ENCODE results near the gene FANCC.

Gene FANCC

DNA sequence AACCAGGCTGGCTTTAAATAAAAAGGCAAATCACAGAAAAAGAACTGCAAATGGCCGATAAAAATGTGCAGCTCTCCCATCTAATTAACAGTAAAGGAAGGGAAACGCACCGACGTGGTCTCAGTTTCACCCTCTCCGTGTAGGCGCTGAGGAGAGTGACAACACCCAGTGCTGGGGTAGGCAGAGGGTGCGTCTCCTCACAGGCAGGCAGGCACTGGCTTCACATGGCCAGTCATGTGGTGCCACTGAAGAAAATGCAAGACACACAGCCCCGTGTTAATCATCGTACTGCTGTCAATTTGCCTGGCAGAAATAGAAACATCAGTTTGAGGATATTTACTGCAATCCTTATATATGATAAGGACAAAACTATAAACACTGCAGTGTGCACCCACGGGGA lies 178.4 kb downstream of the FANCC start:
- H3K36me3 ChIP-seq (ENCODE audit: control insufficient read depth, insufficient read depth, low read length, severe bottlenecking): no peaks in the 10 kb centered on the region
- no peaks in the 10 kb centered on the region for H3K27me3 ChIP-seq (replicated peaks; ENCODE audit: control insufficient read depth, insufficient read depth, low read length)
- H3K4me3 ChIP-seq (ENCODE audit: low read length): no peak overlapping the region
- H3K9me3 ChIP-seq (ENCODE audit: control insufficient read depth, low read length): no peaks in the 10 kb centered on the region
- H3K4me1 ChIP-seq (ENCODE audit: control insufficient read depth, insufficient read depth, low read length): peaks cover 16% of the 10 kb centered on the region
- no peak overlapping the region for H3K9ac ChIP-seq (ENCODE audit: low read length)
- DNase-seq (ENCODE audit: low read depth): no peak

DNA sequence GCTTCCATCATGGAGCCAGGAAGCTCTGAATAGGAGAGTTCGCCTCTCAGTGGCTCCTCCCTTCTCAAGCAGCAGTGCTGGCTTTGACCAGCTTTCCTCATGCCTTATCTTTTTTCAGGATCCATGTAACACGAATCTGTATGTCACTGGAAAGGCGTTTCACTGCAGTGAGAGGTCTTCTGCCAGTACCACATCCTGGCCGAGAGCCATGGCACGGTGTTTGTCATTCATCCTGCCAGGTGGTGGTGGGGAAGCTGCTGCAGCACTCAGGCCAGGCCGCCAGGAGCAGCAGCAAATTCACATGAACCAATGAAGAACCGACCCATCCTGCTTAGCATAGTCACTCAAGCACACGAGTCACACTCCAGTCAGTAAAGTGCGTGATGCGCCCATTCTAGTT lies 179.0 kb downstream of the FANCC start:
- no peaks in the 10 kb centered on the region for H3K9me3 ChIP-seq (ENCODE audit: control insufficient read depth, low read length)
- DNase-seq (ENCODE audit: low read depth): no peak

DNA sequence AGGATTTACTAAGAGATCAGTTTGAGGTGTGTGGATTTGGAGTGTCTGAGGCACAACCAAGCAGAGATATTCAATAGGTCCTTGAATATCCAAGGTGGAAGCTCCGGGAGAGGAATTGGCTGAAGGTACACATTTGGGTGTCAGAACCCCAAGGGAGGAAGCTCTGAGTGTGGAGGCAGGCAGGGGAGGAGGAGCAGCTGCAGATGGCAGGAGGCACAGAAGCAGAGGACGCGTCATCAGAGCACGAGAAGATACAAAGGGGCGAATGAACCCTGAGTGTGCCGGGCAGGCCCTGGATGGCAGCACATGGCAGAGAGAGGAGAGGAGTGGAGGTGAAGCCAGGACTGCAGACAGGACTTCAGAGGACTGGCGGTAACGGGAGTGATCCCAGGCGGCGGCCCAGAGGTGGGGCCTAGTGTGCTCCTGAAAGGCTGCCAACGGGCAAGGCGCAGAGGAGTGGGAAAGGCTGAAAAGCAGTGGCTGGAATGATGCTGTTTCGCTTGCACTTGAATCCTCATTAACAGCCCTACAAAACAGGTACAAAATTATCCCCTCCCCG lies 179.8 kb downstream of the FANCC start:
- H3K9me3 ChIP-seq (ENCODE audit: control insufficient read depth, low read length): no peaks in the 10 kb centered on the region
- no peak overlapping the region for H3K4me3 ChIP-seq (ENCODE audit: low read length)
- no peak for DNase-seq (ENCODE audit: low read depth)
- no peak overlapping the region for H3K9ac ChIP-seq (ENCODE audit: low read length)
- no peaks in the 10 kb centered on the region for H3K27me3 ChIP-seq (replicated peaks; ENCODE audit: control insufficient read depth, insufficient read depth, low read length)
- H3K4me1 ChIP-seq (ENCODE audit: control insufficient read depth, insufficient read depth, low read length): peaks cover 7% of the 10 kb centered on the region
- H3K36me3 ChIP-seq (ENCODE audit: control insufficient read depth, insufficient read depth, low read length, severe bottlenecking): no peaks in the 10 kb centered on the region

More for the DNA sequence above, 179.0 kb downstream of the FANCC start:
- Histone ChIP-seq H3K9ac (ENCODE audit: low read length) (no peak overlapping the region), H3K27me3 (replicated peaks; ENCODE audit: control insufficient read depth, insufficient read depth, low read length) (no peaks in the 10 kb centered on the region), H3K4me1 (ENCODE audit: control insufficient read depth, insufficient read depth, low read length) (peaks cover 15% of the 10 kb centered on the region), H3K4me3 (ENCODE audit: low read length) (no peak overlapping the region), H3K36me3 (ENCODE audit: control insufficient read depth, insufficient read depth, low read length, severe bottlenecking) (no peaks in the 10 kb centered on the region)

DNA sequence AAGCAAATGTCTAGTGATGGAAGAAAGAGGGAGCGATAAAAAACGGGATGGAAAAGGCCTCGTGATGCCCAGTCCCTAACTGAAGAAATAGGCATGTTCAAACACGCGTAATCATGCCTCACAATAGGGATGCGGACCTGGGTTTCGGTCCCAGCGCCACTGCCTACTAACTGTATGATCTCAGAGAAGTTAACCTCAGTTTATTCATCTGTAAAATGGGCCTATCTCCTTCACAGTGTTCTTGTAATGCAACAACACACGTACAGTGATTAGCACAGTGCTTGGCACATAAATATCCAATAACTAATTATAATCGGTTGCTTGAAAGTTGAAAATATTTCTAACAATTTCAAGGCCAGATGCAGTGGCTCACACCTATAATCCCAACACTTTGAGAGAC lies 181.8 kb downstream of the FANCC start:
- Histone ChIP-seq H3K4me1 (ENCODE audit: control insufficient read depth, insufficient read depth, low read length) (peaks cover 4% of the 10 kb centered on the region), H3K4me3 (ENCODE audit: low read length) (no peak overlapping the region), H3K9ac (ENCODE audit: low read length) (no peak overlapping the region), H3K36me3 (ENCODE audit: control insufficient read depth, insufficient read depth, low read length, severe bottlenecking) (no peaks in the 10 kb centered on the region), H3K27me3 (replicated peaks; ENCODE audit: control insufficient read depth, insufficient read depth, low read length) (no peaks in the 10 kb centered on the region), H3K9me3 (ENCODE audit: control insufficient read depth, low read length) (no peaks in the 10 kb centered on the region)
- no peak for DNase-seq (ENCODE audit: low read depth)

DNA sequence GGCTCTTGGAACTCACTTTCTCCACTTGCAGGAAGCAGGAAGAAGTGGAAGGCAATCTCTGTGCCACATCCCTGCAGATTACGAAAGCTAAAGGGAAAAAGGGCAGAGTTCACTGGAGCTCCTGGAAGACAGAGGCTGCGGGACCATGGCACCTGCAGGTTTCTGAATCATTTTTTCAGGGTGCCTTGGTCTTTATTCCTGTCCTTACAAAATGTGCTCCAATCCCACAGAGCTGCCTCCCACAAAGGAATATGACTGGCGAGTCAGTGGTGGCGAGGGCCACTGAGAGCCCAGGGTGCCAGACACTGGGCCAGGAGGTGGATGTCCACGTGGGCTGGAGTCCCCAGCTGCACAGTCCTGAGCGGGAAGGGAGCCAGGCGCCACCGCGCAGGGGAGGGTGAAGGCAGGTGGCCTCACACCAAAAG lies 183.0 kb downstream of the FANCC start:
- no peak for DNase-seq (ENCODE audit: low read depth)
- Histone ChIP-seq H3K4me3 (ENCODE audit: low read length) (no peak overlapping the region), H3K36me3 (ENCODE audit: control insufficient read depth, insufficient read depth, low read length, severe bottlenecking) (no peaks in the 10 kb centered on the region), H3K9me3 (ENCODE audit: control insufficient read depth, low read length) (no peaks in the 10 kb centered on the region), H3K27me3 (replicated peaks; ENCODE audit: control insufficient read depth, insufficient read depth, low read length) (no peaks in the 10 kb centered on the region), H3K4me1 (ENCODE audit: control insufficient read depth, insufficient read depth, low read length) (peaks cover 4% of the 10 kb centered on the region), H3K9ac (ENCODE audit: low read length) (no peak overlapping the region)

DNA sequence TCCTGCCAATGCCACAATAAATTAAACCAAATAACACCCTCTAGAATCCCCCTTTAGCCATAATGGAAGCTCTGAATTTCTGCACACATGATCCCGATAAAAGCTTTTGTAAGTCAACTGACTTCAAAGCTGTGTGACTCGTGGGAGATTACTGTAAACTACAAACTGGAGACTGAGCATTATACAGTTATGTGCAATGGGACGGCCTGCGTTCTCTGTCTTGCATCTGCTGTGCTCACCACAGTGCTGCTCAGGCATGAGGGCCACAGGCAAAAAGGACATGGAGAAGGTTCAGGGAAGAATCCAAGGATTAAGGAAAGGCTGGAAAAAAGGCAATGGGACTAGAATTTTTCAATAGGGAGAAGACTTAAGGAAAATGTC lies 184.2 kb downstream of the FANCC start:
- H3K4me3 ChIP-seq (ENCODE audit: low read length): no peak overlapping the region
- H3K9ac ChIP-seq (ENCODE audit: low read length): no peak overlapping the region
- H3K4me1 ChIP-seq (ENCODE audit: control insufficient read depth, insufficient read depth, low read length): peaks cover 4% of the 10 kb centered on the region
- H3K36me3 ChIP-seq (ENCODE audit: control insufficient read depth, insufficient read depth, low read length, severe bottlenecking): no peaks in the 10 kb centered on the region
- H3K9me3 ChIP-seq (ENCODE audit: control insufficient read depth, low read length): no peaks in the 10 kb centered on the region
- DNase-seq (ENCODE audit: low read depth): peak; percentile 35
- no peaks in the 10 kb centered on the region for H3K27me3 ChIP-seq (replicated peaks; ENCODE audit: control insufficient read depth, insufficient read depth, low read length)

DNA sequence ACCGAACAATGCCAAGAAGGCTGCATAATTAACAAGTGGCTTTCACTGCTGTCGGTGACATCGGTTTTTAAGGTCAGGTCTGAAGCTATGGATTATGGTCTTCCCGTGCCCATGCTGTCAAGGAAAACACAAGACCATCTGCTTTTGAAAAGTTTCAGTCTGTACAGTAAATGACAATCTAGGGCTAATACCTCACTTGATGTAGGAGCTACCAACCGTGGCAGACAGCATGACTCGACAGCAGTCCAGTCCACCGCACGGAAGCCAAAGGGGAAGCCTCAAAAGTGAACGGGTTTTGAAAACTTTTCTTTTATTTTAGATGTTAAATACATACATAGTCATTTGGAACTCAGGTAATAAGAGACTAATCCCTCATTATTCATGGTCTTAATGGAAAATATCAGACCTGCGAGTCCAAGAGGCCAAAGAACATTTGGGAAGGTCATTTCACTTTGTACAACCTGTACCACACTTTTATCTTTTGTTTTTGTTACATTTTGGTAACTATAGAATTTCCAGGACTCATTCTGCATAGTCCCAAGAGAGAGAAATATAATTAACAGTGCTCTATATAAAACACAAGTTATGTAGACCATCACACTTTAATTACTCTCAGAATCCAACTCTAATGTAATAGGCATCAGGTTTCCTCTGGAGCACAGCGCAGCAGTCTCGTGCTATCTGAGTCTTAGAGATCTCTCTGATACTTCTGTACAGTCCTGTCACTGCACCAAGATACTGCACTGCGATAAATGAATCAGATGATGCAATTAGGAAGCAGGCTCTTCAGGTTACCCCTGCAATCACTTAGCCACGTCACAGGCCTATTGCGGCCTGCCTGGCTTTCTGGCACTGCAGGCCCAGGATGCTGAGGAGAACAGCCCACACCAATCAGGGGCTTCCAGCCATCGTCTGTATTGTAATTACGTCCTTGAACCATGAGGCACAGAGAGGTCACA lies 184.9 kb downstream of the FANCC start:
- Histone ChIP-seq H3K9ac (ENCODE audit: low read length) (no peak overlapping the region), H3K4me1 (ENCODE audit: control insufficient read depth, insufficient read depth, low read length) (peaks cover 4% of the 10 kb centered on the region), H3K9me3 (ENCODE audit: control insufficient read depth, low read length) (no peaks in the 10 kb centered on the region), H3K36me3 (ENCODE audit: control insufficient read depth, insufficient read depth, low read length, severe bottlenecking) (no peaks in the 10 kb centered on the region), H3K27me3 (replicated peaks; ENCODE audit: control insufficient read depth, insufficient read depth, low read length) (no peaks in the 10 kb centered on the region), H3K4me3 (ENCODE audit: low read length) (no peak overlapping the region)
- DNase-seq (ENCODE audit: low read depth): peak; percentile 74

DNA sequence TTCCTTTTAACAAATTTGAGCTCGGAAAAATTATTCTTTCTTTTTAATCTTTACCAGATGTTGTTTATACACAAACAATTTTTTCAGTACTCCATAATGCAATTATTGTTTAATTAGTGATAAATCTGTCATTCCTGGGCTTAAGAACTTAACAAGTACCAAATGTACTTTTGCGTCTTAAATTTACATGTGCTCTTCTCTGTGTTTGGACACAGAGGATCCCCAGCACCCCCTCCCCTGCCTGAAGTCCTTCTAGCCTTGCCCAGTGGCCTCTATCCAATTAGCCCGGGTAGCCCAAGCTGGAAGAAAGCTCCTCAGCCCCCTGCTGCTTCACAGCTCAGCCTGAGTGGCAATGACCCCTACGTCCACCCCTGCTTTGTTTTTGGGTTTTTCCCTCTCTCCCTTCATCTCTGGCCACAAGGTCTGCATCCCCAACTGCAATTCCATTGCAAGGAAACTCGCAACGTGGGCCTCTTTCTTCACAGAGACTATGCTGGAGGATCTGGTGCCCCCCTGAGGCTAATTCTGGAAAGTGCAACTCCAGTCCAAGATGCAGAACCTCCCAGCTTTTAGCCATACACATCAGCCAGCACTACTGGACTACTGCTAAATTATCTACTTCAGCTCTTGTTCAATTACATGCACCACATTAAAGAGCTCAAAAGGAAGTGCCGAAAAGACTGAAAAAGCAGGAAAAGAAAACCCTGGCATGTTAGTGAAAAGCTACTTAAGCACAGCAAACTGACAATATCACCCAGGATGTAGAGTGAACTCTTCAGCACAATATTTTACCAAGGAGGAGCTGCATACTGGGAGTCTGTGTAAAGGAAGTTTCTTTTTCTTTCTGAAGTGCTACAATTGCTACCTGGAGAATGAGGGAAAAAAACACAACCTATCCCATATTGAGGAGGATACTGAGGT lies 186.2 kb downstream of the FANCC start:
- no peaks in the 10 kb centered on the region for H3K36me3 ChIP-seq (ENCODE audit: control insufficient read depth, insufficient read depth, low read length, severe bottlenecking)
- no peak overlapping the region for H3K4me3 ChIP-seq (ENCODE audit: low read length)
- H3K27me3 ChIP-seq (replicated peaks; ENCODE audit: control insufficient read depth, insufficient read depth, low read length): no peaks in the 10 kb centered on the region
- no peak overlapping the region for H3K9ac ChIP-seq (ENCODE audit: low read length)
- DNase-seq (ENCODE audit: low read depth): peak; percentile 92
- H3K9me3 ChIP-seq (ENCODE audit: control insufficient read depth, low read length): no peaks in the 10 kb centered on the region
- peaks cover 7% of the 10 kb centered on the region for H3K4me1 ChIP-seq (ENCODE audit: control insufficient read depth, insufficient read depth, low read length)

DNA sequence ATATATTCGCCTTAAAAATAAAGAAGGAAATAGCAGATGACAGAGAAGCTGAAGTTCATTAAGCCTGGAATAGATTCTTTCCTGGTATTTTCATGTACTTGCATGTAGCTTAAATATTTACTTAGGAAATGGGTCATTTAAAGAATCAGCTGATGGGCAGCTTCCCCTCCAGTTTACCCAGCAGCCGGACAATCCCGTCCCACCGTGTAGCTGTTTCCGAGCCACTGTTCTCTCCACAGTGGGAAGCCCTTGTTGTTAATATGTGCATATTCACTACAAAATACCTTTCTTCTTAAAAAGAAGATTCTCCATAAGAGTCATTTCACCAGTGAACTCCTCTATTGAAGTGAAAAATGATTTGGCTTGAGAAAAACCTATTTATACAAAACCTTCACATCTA lies 187.0 kb downstream of the FANCC start:
- H3K4me1 ChIP-seq (ENCODE audit: control insufficient read depth, insufficient read depth, low read length): peaks cover 7% of the 10 kb centered on the region

DNA sequence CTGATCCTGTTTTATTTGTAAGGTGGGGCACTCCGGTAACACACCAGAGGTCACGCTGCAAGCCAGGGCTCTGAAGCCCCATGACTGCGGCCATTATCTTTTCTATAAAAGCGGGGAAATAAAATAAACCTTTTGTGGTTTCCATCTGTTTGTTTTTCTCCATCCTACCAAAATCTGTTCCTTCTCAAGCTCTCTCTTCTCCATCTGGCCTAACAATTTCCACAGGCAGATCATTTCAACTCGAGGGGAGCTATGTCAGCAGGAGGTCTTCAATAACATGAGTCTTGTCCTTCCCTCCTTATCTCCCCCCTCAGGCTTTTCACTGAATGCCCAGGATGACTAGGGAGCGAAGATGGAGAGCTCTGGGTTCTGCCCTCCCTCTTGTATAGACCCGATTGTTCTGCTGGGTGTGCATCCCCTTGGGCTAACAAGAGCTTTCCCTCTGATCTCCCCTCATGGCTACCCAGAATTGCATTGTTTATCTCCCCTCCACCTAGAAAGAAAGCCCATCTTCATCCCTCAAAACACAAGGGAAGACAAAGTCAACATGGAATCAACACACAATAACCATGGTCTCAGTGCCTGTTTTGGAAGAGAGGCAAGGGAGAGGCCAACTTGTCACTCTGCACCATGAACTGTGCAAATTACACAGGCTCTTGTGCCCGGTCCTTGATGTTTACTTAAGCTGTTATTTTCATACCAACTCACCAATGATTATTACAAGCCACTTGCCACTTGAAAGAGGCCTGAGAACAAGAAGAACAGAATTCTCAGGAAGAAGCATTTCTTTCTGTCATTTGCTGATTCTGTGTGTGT lies 187.8 kb downstream of the FANCC start:
- Histone ChIP-seq H3K9me3 (ENCODE audit: control insufficient read depth, low read length) (no peaks in the 10 kb centered on the region), H3K27me3 (replicated peaks; ENCODE audit: control insufficient read depth, insufficient read depth, low read length) (no peaks in the 10 kb centered on the region), H3K4me3 (ENCODE audit: low read length) (no peak overlapping the region), H3K36me3 (ENCODE audit: control insufficient read depth, insufficient read depth, low read length, severe bottlenecking) (no peaks in the 10 kb centered on the region), H3K9ac (ENCODE audit: low read length) (no peak overlapping the region), H3K4me1 (ENCODE audit: control insufficient read depth, insufficient read depth, low read length) (peaks cover 7% of the 10 kb centered on the region)
- DNase-seq (ENCODE audit: low read depth): no peak

More for the DNA sequence above, 187.0 kb downstream of the FANCC start:
- no peak overlapping the region for H3K9ac ChIP-seq (ENCODE audit: low read length)
- no peaks in the 10 kb centered on the region for H3K9me3 ChIP-seq (ENCODE audit: control insufficient read depth, low read length)
- H3K27me3 ChIP-seq (replicated peaks; ENCODE audit: control insufficient read depth, insufficient read depth, low read length): no peaks in the 10 kb centered on the region
- H3K36me3 ChIP-seq (ENCODE audit: control insufficient read depth, insufficient read depth, low read length, severe bottlenecking): no peaks in the 10 kb centered on the region
- DNase-seq (ENCODE audit: low read depth): no peak
- H3K4me3 ChIP-seq (ENCODE audit: low read length): no peak overlapping the region
